Measurements from ENCODE around the gene PCBP3.

The PCBP3 gene

GRCh38 chr21:45821998-45822397 lies 178.5 kb downstream of the PCBP3 start:
- no peak overlapping the region for H3K4me3 ChIP-seq (replicated peaks; ENCODE audit: insufficient read depth, low read length)
- TF ChIP-seq SPI1 (IDR thresholded peaks at IDR 0.05; ENCODE audit: borderline replicate concordance, low read depth), result no peak
- TF ChIP-seq POLR2AphosphoS5 (IDR thresholded peaks at IDR 0.05; ENCODE audit: low read depth), result no peak
- TF ChIP-seq REST (IDR thresholded peaks at IDR 0.05; ENCODE audit: insufficient replicate concordance, low read depth), result no peak
- H3K27me3 ChIP-seq (ENCODE audit: insufficient read depth, poor library complexity, severe bottlenecking), result no peaks in the 10 kb centered on the region
- no peak overlapping the region for H3K27ac ChIP-seq (replicated peaks)
- DNase-seq (ENCODE audit: low read depth in 1 of 2, low spot score in 1 of 2), result no peak

- H3K4me3 ChIP-seq (replicated peaks; ENCODE audit: insufficient read depth, low read length), result no peak overlapping the region
- no peaks in the 10 kb centered on the region for H3K27me3 ChIP-seq (ENCODE audit: insufficient read depth, poor library complexity, severe bottlenecking)
- no peak overlapping the region for H3K27ac ChIP-seq (replicated peaks)
- TF ChIP-seq REST (IDR thresholded peaks at IDR 0.05; ENCODE audit: insufficient replicate concordance, low read depth), result no peak
- no peak for TF ChIP-seq GABPA (IDR thresholded peaks at IDR 0.05; ENCODE audit: low read depth)
- no peak for TF ChIP-seq CTCF (IDR thresholded peaks at IDR 0.05; ENCODE audit: insufficient read depth, low read length)
- no peak for TF ChIP-seq SPI1 (IDR thresholded peaks at IDR 0.05; ENCODE audit: borderline replicate concordance, low read depth)
- no peak for TF ChIP-seq POLR2AphosphoS5 (IDR thresholded peaks at IDR 0.05; ENCODE audit: low read depth)
- DNase-seq (ENCODE audit: low read depth in 1 of 2, low spot score in 1 of 2), result no peak
Measured at GRCh38 chr21:45822429-45823099, 179.0 kb downstream of the PCBP3 start.

- no peak for DNase-seq (ENCODE audit: low read depth in 1 of 2, low spot score in 1 of 2)
- TF ChIP-seq REST (IDR thresholded peaks at IDR 0.05; ENCODE audit: insufficient replicate concordance, low read depth) (no peak), CTCF (IDR thresholded peaks at IDR 0.05; ENCODE audit: insufficient read depth, low read length) (no peak), GABPA (IDR thresholded peaks at IDR 0.05; ENCODE audit: low read depth) (no peak), POLR2AphosphoS5 (IDR thresholded peaks at IDR 0.05; ENCODE audit: low read depth) (no peak), SPI1 (IDR thresholded peaks at IDR 0.05; ENCODE audit: borderline replicate concordance, low read depth) (no peak)
Measured at GRCh38 chr21:45823100-45823681, 179.7 kb downstream of the PCBP3 start.

More at GRCh38 chr21:45823100-45823681, 179.7 kb downstream of the PCBP3 start:
- Histone ChIP-seq H3K27ac (replicated peaks) (no peak overlapping the region), H3K27me3 (ENCODE audit: insufficient read depth, poor library complexity, severe bottlenecking) (no peaks in the 10 kb centered on the region), H3K4me3 (replicated peaks; ENCODE audit: insufficient read depth, low read length) (no peak overlapping the region)
